Heart right ventricle (tissue), 16 donors: Measurements from ENCODE around the gene CCDC27. TPM values are rescaled to one million over a fixed set of nuclear protein-coding genes. Genes with fewer than 3 reads are reported as not detected.

ENCODE experiments used
- ATAC-seq, 8 donors: fragments of 200-7000 bp; cut with Tn5 transposase; one replicate each; pipeline ENCODE4 v1.9.1; 2020; ENCODE audit warnings: mild to moderate bottlenecking in 8 of 8, moderate library complexity in 8 of 8, moderate number of reproducible peaks in 1 of 8
- DNase-seq, 2 donors: peaks; one replicate each; pipeline ENCODE4 v3.0.0-alpha.2; 2020
- H3K27ac ChIP-seq, 10 donors: fragments of 200-600 bp; sonication (generic) in 2 of 10; one replicate each; pipeline versions ENCODE4 v1.5.0 to v1.8.0; 2020 to 2022; ENCODE audit warnings: mild to moderate bottlenecking in 3 of 10
- H3K27me3 ChIP-seq, 7 donors: fragments of 200-600 bp; one replicate each; pipeline ENCODE4 v1.8.0; 2021 to 2022; ENCODE audit warnings: mild to moderate bottlenecking in 2 of 7
- H3K36me3 ChIP-seq, 9 donors: fragments of 200-600 bp; sonication (generic) in 1 of 9; one replicate each; pipeline versions ENCODE4 v1.5.0 to v1.8.0; 2020 to 2022; ENCODE audit warnings: mild to moderate bottlenecking in 2 of 9
- H3K4me1 ChIP-seq, 9 donors: fragments of 200-600 bp; sonication (generic) in 1 of 9; one replicate each; pipeline versions ENCODE4 v1.5.0 to v1.8.0; 2020 to 2022; ENCODE audit warnings: mild to moderate bottlenecking in 4 of 9
- H3K4me3 ChIP-seq, 10 donors: fragments of 200-600 bp; sonication (generic) in 2 of 10; one replicate each; pipeline versions ENCODE4 v1.5.0 to v1.8.0; 2020 to 2022; ENCODE audit warnings: mild to moderate bottlenecking in 7 of 10, moderate library complexity in 2 of 10
- H3K9me3 ChIP-seq, 11 donors: fragments of 200-600 bp in 10 of 11; sonication (generic) in 2 of 11; one replicate each; pipeline versions ENCODE4 v1.5.0 to v1.8.0; 2013 to 2022; ENCODE audit warnings: mild to moderate bottlenecking in 2 of 11, control low read depth in 1 of 11, moderate library complexity in 1 of 11
- WGBS, 2 donors: extraction: QIAGEN DNeasy Blood & Tissue Kit; methylation state at CpG; one replicate each; pipeline ENCODE4 v1.1.7; 2013; ENCODE audit warnings: inconsistent platforms in 1 of 2; 5-methylcytosine and 5-hydroxymethylcytosine counted together
- intact Hi-C, 10 donors: fragments of 100-400 bp; cut with DNase I; formaldehyde crosslinking; loops; one replicate each; pipeline versions ENCODE4 v1.11.1 to v1.14.2; 2022
- polyA plus RNA-seq, 2 donors: library from polyadenylated mRNA; stranded (reverse); fragments of 200-250 nt; gene quantifications; one replicate each; pipeline ENCODE4 v1.2.3, GENCODE V29; 2013
- total RNA-seq, 10 donors: library from RNA; stranded (reverse); fragmentation: NEBNext Ultra II Directional in 3 of 10; extraction: Animal tissue kit (Norgen Biotek cat#: 25700) in 3 of 10; gene quantifications; one replicate each; pipeline versions ENCODE4 v1.2.1 to v1.2.4, GENCODE V29; 2021 to 2023
- TF ChIP-seq, protein P1 (sequence below), 9 donors: fragments of 200-600 bp; sonication (generic) in 2 of 9; IDR thresholded peaks; one replicate each; pipeline versions ENCODE4 v1.5.0 to v1.8.0; 2021 to 2022; ENCODE audit warnings: antibody characterized with exemption in 9 of 9, mild to moderate bottlenecking in 5 of 9, moderate library complexity in 1 of 9
- donor health status: Arrhythmogenic right ventricular cardiomyopathy.
- donor health status: ischemic (EF 13 %, LVEDD 7.1; RV severe dilation, severe dysfunction).
- donor health status: healthy with polysubstance abuse.
- donor health status: DM: no; HTN: yes; CAD: no.
- donor health status: DM: no; HTN: no; CAD: no.
- donor health status: ischemic (EF 25% LVEDD 6.9; RV normal size, moderate dysfunction).
- donor health status: ischemic (EF 25% LVEDD 5.7; RV mildly dilated, moderate dysfunction).
- donor health status: healthy.
- donor health status: DM: yes; HTN: yes; CAD: no.
- donor health status: Ischemic cardiomyopathy.
- donor health status: ischemic (EF 35%, LVEDD 5.7; RV mildly dilated, moderate dysfunction).
- donor health status: nonischemic (EF 11% LVEDD 7.7; RV severe dilation, severe dysfunction).
- donor health status: DM: yes; HTN: yes; CAD: no.
- donor health status: PGD.
- donor health status: ischemic (EF 29% LVEDD 5.4; RV normal size, mild dysfunction).
- donor health status: nonischemic (EF 23%, LVEDD 6.1; RV moderate dilation, normal function).

CCDC27 gene
- total and polyA plus RNA-seq, 12 donors, result 0.03 TPM; not detected in 11

DNA sequence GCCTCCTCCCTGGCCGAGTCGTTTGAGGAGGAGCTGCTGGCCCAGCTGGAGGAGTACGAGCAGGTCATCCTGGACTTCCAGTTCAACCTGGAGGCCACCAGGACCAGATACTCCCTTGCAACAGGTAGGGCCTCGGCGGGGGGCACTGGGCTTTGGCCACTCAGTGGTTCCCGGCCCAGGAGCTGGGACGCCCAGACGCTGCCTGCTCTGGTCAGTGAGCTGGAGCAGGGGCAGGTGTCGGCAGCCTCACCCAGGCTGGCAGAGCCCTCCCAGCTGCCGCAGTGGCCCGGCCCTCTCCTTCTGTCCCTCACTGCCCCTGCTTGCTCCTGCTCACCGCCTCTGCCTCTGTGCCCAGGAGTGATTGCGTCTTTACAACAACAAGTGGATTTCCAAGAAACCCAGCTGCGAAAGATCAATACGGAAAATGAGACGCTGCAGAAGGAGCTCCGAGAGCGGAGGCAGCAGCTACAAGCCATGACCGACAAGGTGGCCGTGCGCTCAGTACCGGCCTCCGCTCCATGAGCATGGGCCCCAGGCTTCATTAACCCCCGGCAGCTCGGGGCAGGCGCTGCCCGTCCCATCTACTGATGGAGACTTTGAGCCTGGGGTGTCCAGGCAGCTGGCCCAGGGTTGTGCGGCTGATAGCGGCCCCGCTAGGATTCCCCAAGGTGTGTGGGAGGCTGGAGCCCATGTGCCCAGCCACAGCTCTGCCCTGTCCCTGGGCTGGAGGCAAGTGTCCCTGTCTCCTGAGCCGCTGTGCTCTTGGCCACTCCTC lies 11.3 kb downstream of the CCDC27 start:
- DNase-seq (no peak), ATAC-seq (no peak)
- intact Hi-C loops, result no loop called here
- peaks cover 0 to 10% (median 0%) of the 10 kb centered on the region in 11 donors for H3K9me3 ChIP-seq
- no peak overlapping the region for H3K4me3 ChIP-seq
- H3K27me3 ChIP-seq, result peaks cover 0 to 56% (median 26%) of the 10 kb centered on the region in 7 donors
- 74 to 80% methylated on average over 31 of the region's 31 CpGs for WGBS, 2 donors
- no peak overlapping the region for H3K27ac ChIP-seq
- no peaks in the 10 kb centered on the region for H3K4me1 ChIP-seq
- TF ChIP-seq, protein P1, sequence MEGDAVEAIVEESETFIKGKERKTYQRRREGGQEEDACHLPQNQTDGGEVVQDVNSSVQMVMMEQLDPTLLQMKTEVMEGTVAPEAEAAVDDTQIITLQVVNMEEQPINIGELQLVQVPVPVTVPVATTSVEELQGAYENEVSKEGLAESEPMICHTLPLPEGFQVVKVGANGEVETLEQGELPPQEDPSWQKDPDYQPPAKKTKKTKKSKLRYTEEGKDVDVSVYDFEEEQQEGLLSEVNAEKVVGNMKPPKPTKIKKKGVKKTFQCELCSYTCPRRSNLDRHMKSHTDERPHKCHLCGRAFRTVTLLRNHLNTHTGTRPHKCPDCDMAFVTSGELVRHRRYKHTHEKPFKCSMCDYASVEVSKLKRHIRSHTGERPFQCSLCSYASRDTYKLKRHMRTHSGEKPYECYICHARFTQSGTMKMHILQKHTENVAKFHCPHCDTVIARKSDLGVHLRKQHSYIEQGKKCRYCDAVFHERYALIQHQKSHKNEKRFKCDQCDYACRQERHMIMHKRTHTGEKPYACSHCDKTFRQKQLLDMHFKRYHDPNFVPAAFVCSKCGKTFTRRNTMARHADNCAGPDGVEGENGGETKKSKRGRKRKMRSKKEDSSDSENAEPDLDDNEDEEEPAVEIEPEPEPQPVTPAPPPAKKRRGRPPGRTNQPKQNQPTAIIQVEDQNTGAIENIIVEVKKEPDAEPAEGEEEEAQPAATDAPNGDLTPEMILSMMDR (IDR thresholded peaks at IDR 0.05), result no peak
- H3K36me3 ChIP-seq, result no peaks in the 10 kb centered on the region

DNA sequence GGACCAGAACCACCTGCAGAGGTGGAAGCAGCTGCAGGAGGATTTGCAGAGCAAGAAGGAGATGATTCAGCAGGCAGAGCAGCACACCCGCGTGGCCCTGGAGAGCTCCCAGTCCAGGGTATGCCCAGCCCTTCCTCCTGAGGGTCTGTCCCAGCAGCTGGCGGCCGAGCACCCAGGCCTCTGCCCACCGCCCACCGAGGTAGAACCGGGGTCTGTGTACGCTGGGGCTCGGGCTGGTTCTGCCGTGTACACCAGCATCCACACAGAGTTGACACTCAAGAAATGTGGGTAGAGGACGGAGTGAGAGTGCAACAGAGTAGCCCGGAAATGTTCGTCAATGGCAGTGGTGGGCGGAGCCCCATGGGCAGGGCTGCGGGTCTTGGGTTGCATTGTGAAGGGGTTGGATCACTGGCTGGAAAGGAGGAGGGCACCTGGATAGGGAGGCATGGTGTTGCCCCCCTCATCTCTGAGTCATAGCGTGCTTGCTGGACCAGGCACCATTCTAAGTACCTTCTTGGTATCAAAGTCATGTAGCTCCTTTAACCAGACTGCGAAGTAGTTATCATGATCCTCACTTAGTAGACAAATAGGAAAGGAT lies 15.2 kb downstream of the CCDC27 start:
- H3K36me3 ChIP-seq, result no peaks in the 10 kb centered on the region
- DNase-seq (no peak), ATAC-seq (no peak)
- peaks cover 0 to 37% (median 20%) of the 10 kb centered on the region in 7 donors for H3K27me3 ChIP-seq
- H3K27ac ChIP-seq, result no peak overlapping the region
- no peak overlapping the region for H3K4me3 ChIP-seq
- TF ChIP-seq, protein P1 (IDR thresholded peaks at IDR 0.05), result no peak
- no peaks in the 10 kb centered on the region for H3K9me3 ChIP-seq
- WGBS, 2 donors, result 87 to 88% methylated on average over 17 of the region's 17 CpGs
- peaks cover 5 to 16% (median 9%) of the 10 kb centered on the region in 9 donors for H3K4me1 ChIP-seq
- intact Hi-C loops, result no loop called here

DNA sequence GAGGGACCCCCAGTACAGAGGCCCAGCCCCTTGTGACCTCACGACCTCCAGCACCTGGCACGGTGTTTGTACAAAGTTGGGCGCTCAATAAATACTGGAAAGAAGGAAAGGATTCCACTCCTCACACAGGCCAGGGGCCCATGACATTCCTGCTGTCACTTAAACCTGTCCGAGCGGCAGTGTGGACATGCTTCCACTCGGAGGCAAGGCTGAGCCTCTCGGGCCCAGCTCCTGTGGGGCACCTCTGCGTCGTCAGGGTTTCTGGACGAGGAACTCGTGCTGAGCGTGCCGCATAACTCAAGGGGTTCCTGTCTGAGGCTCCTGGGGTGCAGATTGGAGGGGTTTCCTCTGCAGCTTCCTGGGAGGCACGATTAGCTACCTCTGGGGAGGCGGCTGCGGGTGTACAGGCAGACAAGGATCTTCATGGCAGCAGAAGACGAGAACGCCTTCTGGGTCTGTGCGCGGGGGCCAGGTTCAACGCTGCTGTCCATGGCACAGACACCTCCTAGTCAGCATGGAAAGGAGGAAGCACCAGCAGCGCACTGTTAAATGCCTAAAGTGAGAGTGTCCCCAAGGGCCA lies 16.7 kb downstream of the CCDC27 start:
- 86 to 89% methylated on average over 22 of the region's 22 CpGs for WGBS, 2 donors
- H3K4me1 ChIP-seq, result peaks cover 9 to 29% (median 18%) of the 10 kb centered on the region in 9 donors
- intact Hi-C loops, result no loop called here
- no peak overlapping the region for H3K4me3 ChIP-seq
- ATAC-seq, result no peak
- no peak overlapping the region for H3K27ac ChIP-seq
- TF ChIP-seq, protein P1 (IDR thresholded peaks at IDR 0.05), result no peak
- H3K27me3 ChIP-seq, result peaks cover 0 to 23% (median 10%) of the 10 kb centered on the region in 7 donors
- no peaks in the 10 kb centered on the region for H3K36me3 ChIP-seq
- DNase-seq, result no peak
- H3K9me3 ChIP-seq, result no peaks in the 10 kb centered on the region

DNA sequence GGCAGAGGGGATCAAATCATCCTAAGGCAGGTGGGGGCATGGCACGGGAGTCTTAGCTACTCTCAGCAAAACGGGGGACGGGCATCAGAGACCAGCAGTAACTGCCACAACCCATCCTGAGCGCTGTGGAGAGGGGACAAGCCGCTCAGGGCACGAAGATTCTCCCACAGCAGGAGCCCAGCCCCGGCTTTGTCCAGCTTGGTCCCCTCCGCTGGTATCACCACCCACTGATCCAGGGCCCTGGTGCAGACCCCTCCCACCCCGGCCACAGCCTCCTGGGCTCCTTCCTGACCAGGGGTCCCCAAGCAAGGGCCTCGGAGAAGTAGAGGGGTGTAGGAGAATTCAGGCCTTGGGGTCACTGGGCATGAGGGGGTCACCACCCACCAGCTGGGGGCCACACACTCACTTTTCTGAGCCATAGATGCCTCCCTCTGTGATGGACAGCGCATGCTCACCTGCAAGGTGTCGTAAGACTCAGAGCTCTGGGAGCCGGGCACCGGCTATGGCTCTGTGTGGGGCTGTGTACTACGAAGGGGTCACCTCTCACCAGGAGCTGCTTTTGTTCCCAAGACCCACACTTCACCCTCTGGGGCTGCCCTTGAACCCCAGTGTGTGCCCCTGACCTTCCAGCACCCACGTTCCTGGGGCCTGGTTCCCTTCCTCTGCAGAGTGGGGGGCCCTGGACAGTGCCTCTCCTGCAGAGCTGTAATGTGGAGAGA lies 18.0 kb downstream of the CCDC27 start:
- Histone ChIP-seq H3K36me3 (no peaks in the 10 kb centered on the region), H3K27me3 (peaks cover 0 to 23% (median 7%) of the 10 kb centered on the region in 7 donors), H3K27ac (no peak overlapping the region), H3K9me3 (no peaks in the 10 kb centered on the region), H3K4me3 (no peak overlapping the region), H3K4me1 (peaks cover 17 to 42% (median 29%) of the 10 kb centered on the region in 9 donors)
- DNase-seq (no peak), ATAC-seq (no peak)
- TF ChIP-seq, protein P1 (IDR thresholded peaks at IDR 0.05), result no peak
- intact Hi-C loops, result no loop called here
- 85 to 89% methylated on average over 16 of the region's 16 CpGs for WGBS, 2 donors
